HCT116 (cell line): ENCODE data around the gene CDK5RAP1. TPM values are rescaled to one million over a fixed set of nuclear protein-coding genes. Genes with fewer than 3 reads are reported as not detected.

Experiments
- ATAC-seq: fragments of 200-7000 bp; cut with Tn5 transposase; 2 replicates; pipeline ENCODE4 v1.9.1; 2020; ENCODE audit warnings: mild to moderate bottlenecking, moderate library complexity
- BruUV-seq: library from RNA; stranded (reverse); fragments of 400-500 nt; replicated peaks from 2 replicates; lab custom pipeline; 2021; lab: Mats Ljungman, UMichigan
- CTCF ChIA-PET: fragments of 300-600 bp; sonication (Branson Sonifier 250); formaldehyde crosslinking; loops from one replicate; lab custom pipeline; 2021; ENCODE audit warnings: antibody characterized with exemption; lab: Charles Lee
- POLR2A ChIA-PET: fragments of 300-600, 350-600 bp; sonication (Branson Sonifier 250); formaldehyde crosslinking; loops from one replicate; lab custom pipeline; 2021; ENCODE audit warnings: antibody characterized with exemption; lab: Charles Lee
- RAD21 ChIA-PET, 2 experiments: fragments of 300-600 bp; sonication (Branson Sonifier 250); formaldehyde crosslinking; loops; one replicate each; lab custom pipeline; 2023; ENCODE audit warnings: low total read pairs in 2 of 2; ENCODE audit not compliant: uncharacterized antibody in 2 of 2, unreplicated experiment in 2 of 2, low non-redundant PET in 1 of 2; lab: Charles Lee
- DNase-seq: peaks from one replicate; pipeline ENCODE4 v3.0.0-alpha.2; 2010; ENCODE audit warnings: low read depth, low spot score
- H2AFZ ChIP-seq: fragments of 200-600 bp; shearing (Covaris generic), sonication (generic); 2 replicates; pipeline ENCODE4 v1.6.1; 2017; ENCODE audit warnings: low read depth, mixed run types, mixed read lengths, antibody characterized with exemption, low read length; ENCODE audit not compliant: poor library complexity, severe bottlenecking
- H3K27ac ChIP-seq: 2 replicates; pipeline ENCODE4 v1.5.1; 2012; ENCODE audit warnings: low read depth, low read length
- H3K27me3 ChIP-seq: fragments of 200-600 bp; sonication (generic); 2 replicates; pipeline ENCODE4 v1.6.1; 2016; ENCODE audit warnings: mixed run types, low read length, mixed read lengths; ENCODE audit not compliant: insufficient read depth
- H3K36me3 ChIP-seq, 2 experiments: fragments of 200-500 bp in 1 of 2; fragments of 200-600 bp in 1 of 2; sonication (Bioruptor generic) in 1 of 2; sonication (generic) in 1 of 2; 2 replicates each; pipeline versions ENCODE4 v1.5.1 to v1.6.1; 2014 to 2016; ENCODE audit warnings: low read length in 2 of 2, inconsistent platforms in 1 of 2, mixed read lengths in 1 of 2, mixed run types in 1 of 2; ENCODE audit not compliant: insufficient read depth in 2 of 2, control insufficient read depth in 1 of 2
- H3K4me1 ChIP-seq, 2 experiments: fragments of 200-600 bp in 1 of 2; sonication (generic) in 1 of 2; 2 replicates each; pipeline versions ENCODE4 v1.5.1 to v1.6.1; 2012 to 2017; ENCODE audit warnings: low read length in 2 of 2, inconsistent platforms in 1 of 2, mild to moderate bottlenecking in 1 of 2, mixed read lengths in 1 of 2, mixed run types in 1 of 2, moderate library complexity in 1 of 2; ENCODE audit not compliant: insufficient read depth in 2 of 2, control insufficient read depth in 1 of 2
- H3K4me2 ChIP-seq: fragments of 200-600 bp; sonication (generic); 2 replicates; pipeline ENCODE4 v1.6.1; 2017; ENCODE audit warnings: mixed run types, low read length, mixed read lengths
- H3K4me3 ChIP-seq, 2 experiments: fragments of 200-600 bp in 1 of 2; sonication (generic) in 1 of 2; replicated peaks in 1 of 2; 2 replicates each; pipeline ENCODE4 v1.5.1; 2011 to 2016; ENCODE audit warnings: low read length in 2 of 2, control low read depth in 1 of 2, low read depth in 1 of 2, mild to moderate bottlenecking in 1 of 2, mixed read lengths in 1 of 2, mixed run types in 1 of 2
- H3K79me2 ChIP-seq: fragments of 200-600 bp; sonication (generic); 2 replicates; pipeline ENCODE4 v1.6.1; 2017; ENCODE audit warnings: mild to moderate bottlenecking, mixed run types, low read length, moderate library complexity, mixed read lengths; ENCODE audit not compliant: insufficient read depth
- H3K9ac ChIP-seq: fragments of 200-600 bp; sonication (generic); 2 replicates; pipeline ENCODE4 v1.6.1; 2016; ENCODE audit warnings: low read length, mixed read lengths
- H3K9me2 ChIP-seq: fragments of 200-600 bp; sonication (generic), shearing (Covaris generic); 2 replicates; pipeline ENCODE4 v1.6.1; 2017; ENCODE audit warnings: mixed run types, mild to moderate bottlenecking, moderate library complexity; ENCODE audit not compliant: insufficient read depth
- H3K9me3 ChIP-seq, 2 experiments: fragments of 200-500 bp in 1 of 2; fragments of 200-600 bp in 1 of 2; sonication (Bioruptor generic) in 1 of 2; sonication (generic) in 1 of 2; 2 replicates each; pipeline ENCODE4 v1.6.1; 2014 to 2017; ENCODE audit warnings: low read length in 2 of 2, mixed read lengths in 2 of 2, inconsistent platforms in 1 of 2, low read depth in 1 of 2, mild to moderate bottlenecking in 1 of 2, mixed run types in 1 of 2, moderate library complexity in 1 of 2; ENCODE audit not compliant: control insufficient read depth in 1 of 2, insufficient read depth in 1 of 2
- H4K20me1 ChIP-seq: fragments of 200-600 bp; sonication (generic), shearing (Covaris generic); 2 replicates; pipeline ENCODE4 v1.6.1; 2017; ENCODE audit warnings: mixed run types, mild to moderate bottlenecking, moderate library complexity; ENCODE audit not compliant: insufficient read depth
- ATF3 ChIP-seq: IDR thresholded peaks from 2 replicates; pipeline ENCODE4 v1.6.1; 2012
- CBX3 ChIP-seq: IDR thresholded peaks from 2 replicates; pipeline ENCODE4 v1.6.1; 2012; ENCODE audit warnings: low read depth
- CTCF ChIP-seq, 3 experiments: fragments of 200-600 bp in 1 of 3; sonication (generic) in 1 of 3; IDR thresholded peaks in 2 of 3; conservative IDR thresholded peaks in 1 of 3; 2 replicates each; pipeline ENCODE4 v1.5.1; 2012 to 2017; ENCODE audit warnings: low read depth in 2 of 3, low read length in 2 of 3, antibody characterized with exemption in 1 of 3, borderline replicate concordance in 1 of 3, control low read depth in 1 of 3, mild to moderate bottlenecking in 1 of 3, mixed read lengths in 1 of 3, mixed run types in 1 of 3, moderate library complexity in 1 of 3; ENCODE audit not compliant: insufficient read depth in 1 of 3
- EGR1 ChIP-seq: IDR thresholded peaks from 2 replicates; pipeline ENCODE4 v1.6.1; 2012; ENCODE audit warnings: low read depth
- EZH2phosphoT487 ChIP-seq: fragments of 200-600 bp; IDR thresholded peaks from 2 replicates; pipeline ENCODE4 v1.6.1; 2018; ENCODE audit warnings: antibody characterized with exemption, borderline replicate concordance
- FOSL1 ChIP-seq: IDR thresholded peaks from 2 replicates; pipeline ENCODE4 v1.6.1; 2012; ENCODE audit warnings: low read depth
- MAX ChIP-seq: IDR thresholded peaks from 2 replicates; pipeline ENCODE4 v1.6.1; 2012
- POLR2A ChIP-seq: IDR thresholded peaks from 2 replicates; pipeline ENCODE4 v1.7.0; 2011; ENCODE audit warnings: borderline replicate concordance; ENCODE audit not compliant: insufficient read depth, insufficient read length; ENCODE audit errors: extremely low read depth
- POLR2AphosphoS5 ChIP-seq: IDR thresholded peaks from 2 replicates; pipeline ENCODE4 v1.6.1; 2011; ENCODE audit warnings: mild to moderate bottlenecking, low read depth, low read length, moderate library complexity
- RAD21 ChIP-seq: IDR thresholded peaks from 2 replicates; pipeline ENCODE4 v1.6.1; 2012; ENCODE audit warnings: low read depth, mild to moderate bottlenecking
- SP1 ChIP-seq: IDR thresholded peaks from 2 replicates; pipeline ENCODE4 v1.6.1; 2012; ENCODE audit warnings: low read depth
- YY1 ChIP-seq: IDR thresholded peaks from 2 replicates; pipeline ENCODE4 v1.6.1; 2011; ENCODE audit warnings: low read length, low read depth, moderate library complexity, mild to moderate bottlenecking; ENCODE audit not compliant: insufficient replicate concordance; ENCODE audit errors: extremely low read depth
- intact Hi-C: fragments of 100-400 bp; cut with micrococcal nuclease; formaldehyde crosslinking; loops from 2 replicates; pipeline ENCODE4 v1.10.0; 2022
- total RNA-seq: library from RNA; stranded (reverse); gene quantifications from one replicate; pipeline ENCODE4 v1.2.1, GENCODE V29; 2021; ENCODE audit not compliant: unreplicated experiment

The CDK5RAP1 gene
- total RNA-seq, 1 experiment from 2014 or later = 41.4 TPM

GRCh38 chr20:33407796-33408195, 6.5 kb upstream of the CDK5RAP1 start:
- Histone ChIP-seq H3K27ac (no peak overlapping the region), H3K9ac (no peak overlapping the region), H3K27me3 (no peaks in the 10 kb centered on the region), H3K9me2 (no peaks in the 10 kb centered on the region), H3K79me2 (no peaks in the 10 kb centered on the region), H2AFZ (no peak overlapping the region), H3K9me3 (no peaks in the 10 kb centered on the region), H3K4me2 (no peak overlapping the region), H3K4me3 (no peak overlapping the region), H4K20me1 (no peaks in the 10 kb centered on the region), H3K4me1 (peaks cover 0 to 5% of the 10 kb centered on the region in 2 experiments; a peak in 1 of 4 replicates), H3K36me3 (no peaks in the 10 kb centered on the region; a peak in 1 of 4 replicates)
- no TSS peak for BruUV-seq
- TF ChIP-seq CTCF (IDR thresholded peaks at IDR 0.05 in 2 of 3, conservative IDR thresholded peaks at IDR 0.05 in 1 of 3; ENCODE audit: borderline replicate concordance in 1 of 3, insufficient read depth in 1 of 3, low read depth in 2 of 3, low read length in 2 of 3) (no peak), POLR2A (no peak), YY1 (no peak), POLR2AphosphoS5 (no peak), RAD21 (no peak), CBX3 (no peak), ATF3 (no peak), EZH2phosphoT487 (no peak), SP1 (no peak), MAX (no peak), FOSL1 (no peak), EGR1 (no peak)
- no peak for ATAC-seq
- ChIA-PET CTCF (no interaction called here), POLR2A (no interaction called here), RAD21 (no interaction called here)
- no peak for DNase-seq
- intact Hi-C loops = no loop called here
